MV-4-11 (cell line): Measurements from ENCODE around the gene RNF144B.
"Not testable (repeated sequence)": the region's sequence is repeated elsewhere in the genome, so short reads cannot be mapped to it uniquely, and the experiment has no call there.

Source experiments
- DNase-seq: peaks from one replicate; lab custom pipeline; 2025; lab: John Stamatoyannopoulos, UW

RNF144B gene

DNA sequence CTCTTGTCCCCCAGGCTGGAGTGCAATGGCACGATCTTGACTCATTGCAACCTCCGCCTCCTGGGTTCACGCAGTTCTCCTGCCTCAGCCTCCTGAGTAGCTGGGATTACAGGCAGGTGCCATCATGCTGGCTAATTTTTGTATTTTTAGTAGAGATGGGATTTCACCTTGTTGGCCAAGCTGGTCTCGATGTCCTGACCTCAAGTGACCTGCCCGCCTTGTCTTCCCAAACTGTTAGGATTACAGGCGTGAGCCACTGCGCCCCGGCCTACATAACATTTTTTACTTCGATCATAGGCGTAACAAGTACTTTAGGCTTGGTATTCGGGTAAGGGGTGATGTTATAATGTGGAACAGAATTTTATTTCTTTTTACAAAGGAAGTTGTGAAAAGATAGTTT, 22.5 kb downstream of the RNF144B start:
- not testable (repeated sequence) for DNase-seq

DNA sequence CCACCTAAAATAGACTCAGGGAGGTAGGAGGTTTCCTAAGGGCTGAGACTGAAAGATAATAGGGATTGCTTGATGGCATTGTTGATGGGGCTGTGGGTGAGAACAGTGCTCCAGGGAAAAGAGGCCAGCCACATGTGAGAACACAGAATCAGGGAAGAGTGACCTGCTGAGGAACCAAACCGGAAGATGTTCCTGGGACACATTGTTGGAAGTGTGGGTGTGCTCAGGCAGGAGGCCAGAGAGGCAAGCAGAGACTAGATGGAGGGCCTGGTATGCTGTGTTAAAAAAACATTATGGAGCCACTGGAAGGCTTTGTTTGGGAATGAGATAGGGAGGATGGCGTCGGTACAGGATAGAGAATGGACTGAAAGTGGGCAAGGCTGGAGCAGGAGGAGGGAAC, 23.3 kb downstream of the RNF144B start:
- DNase-seq, result no peak

DNA sequence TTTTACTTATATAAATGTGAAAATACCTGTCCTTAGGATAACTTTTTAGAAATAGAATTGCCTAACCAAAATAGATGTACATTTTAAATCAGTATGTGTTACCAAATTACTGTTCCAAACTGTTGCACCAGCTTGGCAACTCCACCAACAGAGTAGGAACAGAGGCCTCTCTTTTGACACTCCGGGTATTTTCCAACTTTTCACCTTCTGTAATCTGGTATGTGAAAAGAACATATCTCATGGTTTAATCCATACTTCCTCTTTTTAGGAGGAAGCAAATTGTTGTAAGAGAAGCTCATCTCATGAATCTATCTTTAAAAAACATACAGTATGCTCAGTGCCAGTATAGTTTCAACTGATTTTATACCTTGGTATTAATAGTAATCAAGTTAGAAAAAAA, 24.9 kb downstream of the RNF144B start:
- peak; percentile 82 for DNase-seq

DNA sequence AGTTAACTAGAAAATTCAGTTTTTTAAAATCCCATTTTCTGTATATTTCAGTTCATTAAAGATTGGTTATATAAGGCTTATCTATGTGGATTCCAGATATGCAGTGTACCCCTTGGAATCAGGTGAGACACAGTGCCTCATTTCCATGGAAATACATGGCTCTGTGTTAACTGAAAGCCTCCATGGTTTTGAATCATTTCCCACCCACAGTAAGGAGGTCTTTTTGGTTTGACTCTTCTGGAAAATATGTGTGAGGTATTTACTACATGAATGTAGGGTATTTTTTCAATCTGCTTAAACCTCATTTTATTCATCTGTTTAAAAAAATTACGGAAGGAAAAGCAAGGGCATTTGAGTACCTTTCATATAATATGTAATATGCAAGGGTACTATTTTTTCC, 25.5 kb downstream of the RNF144B start:
- DNase-seq, result no peak

DNA sequence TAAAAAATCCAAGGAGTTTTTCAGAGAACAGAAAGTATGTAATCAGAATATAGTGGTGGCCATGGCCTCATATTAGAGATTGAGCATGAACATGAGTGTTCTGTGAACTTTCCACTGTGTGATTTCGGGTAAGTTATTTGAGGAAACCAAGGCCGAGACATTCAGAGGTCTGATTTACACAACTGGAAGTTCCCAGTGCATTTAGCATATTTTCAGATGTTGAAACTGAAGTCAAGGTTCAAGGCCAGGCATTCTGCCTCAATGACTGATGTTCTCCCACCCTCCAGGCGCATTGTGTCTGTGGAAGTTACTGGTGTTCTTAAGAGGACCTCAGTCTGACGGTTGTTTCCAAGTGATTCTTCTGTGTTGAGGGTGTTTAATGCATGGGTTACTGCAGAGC, 26.2 kb downstream of the RNF144B start:
- DNase-seq, result no peak

DNA sequence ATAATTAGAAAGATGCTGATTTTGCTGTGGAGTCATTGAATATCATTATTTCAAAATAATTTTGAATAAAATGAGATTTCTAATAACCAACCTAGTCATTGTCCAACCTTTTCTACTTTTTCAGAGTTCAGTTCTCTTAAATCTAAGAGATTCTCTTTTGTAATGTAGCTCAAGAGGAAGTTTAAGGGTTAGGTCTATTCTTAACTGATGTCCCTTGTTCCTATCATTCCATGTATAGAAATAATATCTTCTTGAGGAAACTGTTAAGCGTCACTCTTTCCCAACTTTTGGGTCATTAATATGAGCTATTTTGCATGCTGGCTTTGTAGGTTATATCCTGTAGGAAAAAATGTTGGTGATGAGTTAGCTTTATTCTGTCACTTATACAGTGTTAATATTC, 27.0 kb downstream of the RNF144B start:
- DNase-seq, result no peak

DNA sequence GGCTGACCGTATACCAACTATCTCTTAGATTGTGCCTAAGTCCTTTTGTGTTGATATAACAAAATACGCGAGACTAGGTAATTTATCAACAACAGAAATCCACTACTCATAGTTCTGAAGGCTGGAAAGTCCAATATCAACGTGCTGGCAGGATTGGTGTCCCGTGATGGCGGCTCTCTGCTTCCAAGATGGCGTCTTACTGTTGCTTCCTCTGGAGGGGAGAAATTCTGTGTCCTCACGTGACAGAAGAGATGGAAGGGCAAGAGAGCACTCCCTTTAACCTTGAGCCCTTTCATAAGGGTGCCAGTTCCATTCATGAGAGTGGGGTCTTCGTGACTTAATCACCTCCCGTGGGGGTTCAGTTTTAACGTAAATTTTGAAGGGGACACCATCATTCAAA, 28.1 kb downstream of the RNF144B start:
- no peak for DNase-seq

DNA sequence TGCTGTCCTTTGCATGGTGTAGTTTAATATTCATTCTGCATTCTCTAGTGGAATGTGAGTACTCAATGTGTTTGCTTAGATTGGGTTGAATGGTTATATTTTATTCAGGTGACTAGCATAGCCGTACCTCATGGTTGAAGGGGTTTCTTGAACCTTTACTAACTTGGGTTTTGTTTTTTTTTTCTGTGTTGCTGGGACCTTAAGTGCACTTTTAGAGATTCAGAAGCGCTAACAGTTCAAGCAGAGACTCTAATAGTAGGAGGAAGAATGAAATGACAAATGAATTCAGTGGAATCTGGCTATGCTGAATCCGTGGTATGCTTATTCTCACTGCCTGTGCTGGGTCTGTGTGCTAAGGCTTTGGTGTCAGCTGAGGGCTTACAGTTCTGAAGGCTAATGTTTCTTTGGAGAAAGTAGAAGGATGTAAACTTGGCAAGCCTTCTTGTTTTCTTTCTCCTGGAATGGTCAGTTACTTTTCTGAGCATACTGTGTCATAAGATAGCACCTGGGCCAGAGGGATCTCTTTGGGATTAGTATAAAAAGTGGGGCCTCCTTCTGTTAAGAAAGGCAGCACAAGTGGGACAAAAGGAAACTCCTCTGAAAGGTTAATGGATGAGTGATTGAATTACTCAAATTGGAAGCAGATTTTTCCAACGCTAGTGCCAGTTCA, 28.7 kb downstream of the RNF144B start:
- DNase-seq, result no peak

DNA sequence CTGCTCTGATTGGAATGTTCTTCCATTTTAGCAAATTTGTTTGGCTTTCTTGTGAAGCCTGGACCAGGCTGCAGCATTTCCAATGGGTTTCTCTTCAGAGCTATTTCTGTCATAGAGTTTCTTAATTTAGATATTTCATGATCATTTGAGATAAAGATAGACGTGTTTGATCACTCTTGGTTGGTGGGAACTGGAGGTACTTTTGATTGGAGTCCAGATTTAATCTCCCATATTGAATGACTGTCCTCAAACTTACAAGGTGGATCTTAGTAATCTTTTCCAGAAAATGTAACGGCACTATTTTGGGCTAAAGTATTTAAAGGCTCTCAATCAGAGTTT, 29.2 kb downstream of the RNF144B start:
- DNase-seq, result no peak

DNA sequence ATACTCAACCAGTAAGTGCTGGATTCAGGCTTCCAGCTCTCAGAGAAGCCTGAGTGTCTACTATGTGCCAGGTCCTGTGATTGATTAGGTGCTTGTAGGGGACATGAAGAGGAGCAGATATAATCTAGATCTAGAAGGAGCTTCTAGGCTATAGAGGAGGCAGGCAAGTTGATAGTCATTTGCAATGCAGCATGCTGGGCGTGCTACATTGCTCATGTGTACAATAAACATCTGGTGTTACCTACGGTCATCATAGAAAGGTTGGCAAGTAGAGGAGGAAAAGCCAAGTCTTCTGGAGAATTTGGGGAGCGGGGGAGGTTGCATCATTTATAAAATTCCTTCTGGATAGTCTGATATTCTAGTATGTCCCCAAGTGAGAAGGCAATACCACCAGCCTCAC, 33.2 kb downstream of the RNF144B start:
- no peak for DNase-seq

DNA sequence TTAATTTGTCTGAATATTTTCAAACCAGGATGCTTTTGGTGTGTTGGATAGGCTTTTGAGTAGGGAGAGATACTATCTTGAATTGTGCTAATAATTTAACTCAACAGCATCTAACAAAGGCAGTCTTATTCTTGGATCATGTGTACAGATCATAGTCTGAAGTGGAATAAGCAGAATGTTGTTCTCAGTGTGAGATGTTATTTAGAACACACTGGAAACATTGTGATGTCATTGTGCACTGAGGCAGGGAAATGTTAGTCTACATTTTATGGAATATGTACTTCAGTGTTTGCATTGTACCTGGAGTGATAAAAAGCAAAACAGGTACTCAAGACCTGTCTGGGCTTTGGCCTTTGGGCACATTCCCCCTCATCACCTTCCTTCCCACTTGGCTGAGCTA, 35.0 kb downstream of the RNF144B start:
- DNase-seq, result no peak

DNA sequence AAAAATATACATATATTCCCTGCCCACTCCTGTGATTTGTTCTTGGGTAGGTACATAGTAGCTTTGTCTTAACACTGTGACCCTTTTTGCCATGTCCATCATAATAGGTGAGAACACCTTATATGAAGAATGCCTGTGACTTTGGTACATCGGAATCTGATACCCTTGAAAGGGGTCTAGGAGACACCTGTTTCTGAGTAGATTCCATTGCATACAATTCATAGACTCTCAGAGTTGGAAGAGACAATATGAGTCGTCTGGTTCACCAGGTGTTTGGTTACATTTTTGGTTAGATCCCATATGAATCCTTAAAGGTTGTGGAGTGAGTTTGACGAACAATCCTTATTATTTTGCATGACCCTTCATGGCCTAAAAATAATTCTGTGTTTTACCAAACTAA, 36.3 kb downstream of the RNF144B start:
- DNase-seq, result no peak

DNA sequence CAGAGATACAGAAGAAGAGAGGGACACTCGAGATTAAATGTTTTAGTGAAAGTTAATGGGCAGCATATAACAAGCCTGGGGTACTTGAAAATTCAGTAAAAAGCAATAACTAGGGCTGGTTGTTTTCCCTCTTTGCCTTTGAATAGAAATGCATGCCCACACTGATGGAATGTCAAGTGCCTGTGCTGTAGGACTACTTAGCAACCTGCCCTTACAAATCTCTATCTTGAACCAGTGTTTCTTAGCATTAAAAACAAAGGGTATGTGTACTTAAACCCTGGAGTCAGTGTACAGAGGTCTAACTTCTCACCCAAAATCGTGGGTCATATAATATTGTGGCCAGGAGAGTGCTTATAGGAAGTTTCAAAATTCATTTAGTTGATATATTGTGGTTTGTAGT, 37.1 kb downstream of the RNF144B start:
- DNase-seq, result no peak

DNA sequence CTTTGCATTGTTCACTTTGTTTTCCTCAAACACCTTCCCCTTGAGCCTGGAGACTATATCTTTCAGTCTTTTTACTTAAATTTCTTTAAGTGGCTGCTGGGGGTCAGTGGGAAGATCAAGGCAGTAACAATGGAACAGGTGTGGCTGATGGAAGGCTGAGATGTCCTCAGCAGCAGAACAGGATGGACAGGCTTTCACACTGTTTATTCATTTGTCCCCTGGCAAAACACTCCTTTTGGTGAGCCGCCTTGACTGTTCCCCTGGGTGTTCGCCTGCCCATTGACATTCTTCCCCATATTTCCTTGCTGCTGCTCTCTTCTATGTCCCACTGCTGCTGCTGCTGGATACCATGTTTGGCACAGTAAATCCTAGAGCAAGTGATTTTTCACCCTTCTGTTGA, 38.1 kb downstream of the RNF144B start:
- DNase-seq, result no peak

DNA sequence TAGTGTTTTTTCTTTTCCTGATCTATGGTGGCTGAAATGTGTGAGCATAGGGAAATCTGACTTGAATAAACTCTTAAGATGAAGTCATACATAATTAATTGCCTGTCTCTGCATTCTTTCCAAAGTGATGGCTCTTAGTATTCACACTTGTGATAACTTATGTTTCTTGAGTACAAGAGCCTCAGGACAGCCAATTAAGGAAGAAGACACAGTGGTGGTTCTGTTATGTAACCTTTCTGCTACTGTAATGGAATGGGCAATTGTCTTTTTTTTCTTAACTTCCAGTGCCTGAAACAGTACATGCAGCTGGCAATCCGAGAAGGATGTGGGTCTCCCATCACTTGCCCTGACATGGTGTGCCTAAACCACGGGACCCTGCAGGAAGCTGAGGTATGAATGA, 40.1 kb downstream of the RNF144B start:
- DNase-seq, result no peak

DNA sequence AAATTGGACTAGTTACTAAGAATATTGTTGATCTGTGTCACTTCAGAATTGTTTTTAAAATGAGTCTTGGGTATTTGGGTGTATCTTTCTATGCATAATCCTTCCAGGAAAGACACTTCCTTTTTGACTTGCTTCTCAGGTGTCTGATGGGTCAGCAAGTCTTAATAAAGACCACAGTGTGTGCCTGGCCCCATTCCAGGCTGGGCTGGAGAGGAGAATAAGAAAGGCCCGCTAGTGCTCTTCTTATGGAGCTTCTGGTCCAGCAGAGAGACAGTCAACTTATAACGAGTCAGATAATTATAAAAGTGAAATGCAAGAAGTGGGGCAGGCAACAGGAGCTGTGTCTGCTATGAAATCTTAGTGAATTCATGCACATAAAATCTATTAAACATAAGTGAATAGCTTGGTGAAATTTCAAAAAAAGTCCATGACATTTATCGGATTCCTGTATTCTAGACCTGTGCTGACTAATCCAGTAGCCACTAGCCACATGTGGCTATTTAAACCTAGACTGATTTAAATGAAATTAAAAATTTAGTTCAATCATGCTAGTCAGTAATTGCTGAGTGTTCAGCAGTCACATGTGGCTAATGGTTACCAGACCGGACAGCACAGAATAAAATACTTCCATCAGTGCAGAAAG, 42.6 kb downstream of the RNF144B start:
- DNase-seq, result no peak

DNA sequence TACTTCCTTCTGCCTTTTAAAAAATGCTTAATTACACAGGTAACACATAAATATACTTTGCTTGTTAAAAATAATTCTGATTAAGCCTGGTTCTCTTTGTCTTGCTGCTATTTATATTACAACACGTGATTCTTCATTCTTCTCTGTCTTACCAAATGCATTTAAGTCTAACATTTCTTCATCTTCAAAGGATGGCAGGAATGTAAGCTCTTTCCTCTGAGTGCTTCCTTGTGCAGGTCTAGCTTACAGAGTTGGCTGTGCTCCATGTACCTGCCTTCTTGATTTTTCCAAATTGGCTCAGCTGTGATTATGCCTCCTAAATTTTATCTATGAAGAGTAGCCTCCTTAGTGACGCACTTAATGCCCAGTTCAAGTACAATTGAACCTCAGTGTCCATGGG, 44.4 kb downstream of the RNF144B start:
- no peak for DNase-seq

DNA sequence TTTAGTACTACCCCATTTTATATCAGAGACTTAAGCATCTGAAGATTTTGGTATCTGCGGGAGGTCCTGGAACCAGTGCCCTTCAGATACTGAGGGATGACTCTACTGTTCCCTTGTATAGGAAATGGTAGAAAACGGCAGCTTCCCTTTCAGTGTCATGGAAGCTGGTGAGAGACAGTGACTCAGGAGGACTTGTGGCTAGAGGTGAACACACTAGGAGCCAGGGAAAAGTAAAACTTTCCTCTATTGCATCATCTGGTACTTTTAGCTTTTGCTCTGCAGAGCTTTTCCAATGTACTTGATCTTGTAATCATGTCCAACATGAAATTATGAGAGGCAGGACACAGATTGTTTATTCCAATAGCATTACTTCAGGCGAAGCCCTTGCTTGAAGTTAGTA, 45.0 kb downstream of the RNF144B start:
- no peak for DNase-seq

DNA sequence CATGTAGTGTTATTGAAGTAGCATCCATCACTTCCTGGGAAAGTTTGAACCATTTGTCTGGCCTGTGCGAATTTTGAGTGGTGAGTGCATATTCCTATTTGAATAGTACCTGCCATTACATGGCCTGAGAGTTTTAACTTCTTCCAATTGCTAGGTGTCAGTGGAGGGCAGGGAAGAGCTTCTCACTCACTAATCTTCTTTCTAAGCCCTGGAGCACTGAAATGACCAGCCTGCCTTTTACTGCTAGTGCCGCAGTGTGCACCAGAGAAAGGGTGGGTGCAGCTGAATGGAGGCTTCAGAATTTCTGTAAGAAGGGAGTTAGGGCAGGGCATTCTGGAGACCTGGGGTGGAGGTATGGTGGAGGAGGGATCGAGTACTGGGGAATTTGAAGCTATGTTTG, 45.5 kb downstream of the RNF144B start:
- DNase-seq, result no peak

DNA sequence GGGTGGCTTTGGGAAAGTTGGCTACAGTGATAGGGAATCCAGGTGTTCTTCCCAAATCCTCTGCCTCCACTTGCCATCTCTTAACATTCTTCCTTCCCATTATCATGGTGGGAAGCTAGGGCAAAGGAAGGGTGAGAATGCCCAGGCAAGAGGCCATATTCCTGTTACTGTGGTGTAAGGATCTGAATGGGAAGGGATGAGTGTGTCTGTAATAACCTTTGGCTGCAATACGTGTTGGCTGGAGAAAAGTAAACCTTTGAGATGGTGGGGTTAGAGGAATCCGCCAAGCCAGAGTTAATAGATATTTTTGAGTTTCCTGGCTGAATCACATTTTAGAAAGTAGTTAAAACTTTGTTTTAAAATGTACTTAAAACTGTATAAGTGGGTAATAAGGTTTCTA, 45.9 kb downstream of the RNF144B start:
- DNase-seq, result no peak

DNA sequence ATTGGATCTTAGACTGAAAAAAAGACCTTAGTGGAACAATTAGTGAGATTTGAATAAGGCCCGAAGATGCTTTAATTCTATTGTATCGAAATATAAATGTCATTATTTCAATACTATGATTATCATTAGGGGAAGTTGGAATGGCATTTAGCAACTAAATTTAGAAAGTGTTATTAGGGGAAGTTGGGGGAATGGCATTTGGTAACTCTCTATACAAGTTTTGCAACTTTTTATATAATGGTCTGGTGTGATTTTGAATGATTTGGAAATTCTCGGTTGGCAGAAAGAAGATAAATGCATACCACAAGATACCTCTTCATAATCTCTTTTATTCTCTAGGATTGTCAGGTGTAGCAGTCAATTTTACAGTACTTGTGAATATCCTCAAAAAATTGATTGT, 49.2 kb downstream of the RNF144B start:
- DNase-seq, result peak; percentile 14

DNA sequence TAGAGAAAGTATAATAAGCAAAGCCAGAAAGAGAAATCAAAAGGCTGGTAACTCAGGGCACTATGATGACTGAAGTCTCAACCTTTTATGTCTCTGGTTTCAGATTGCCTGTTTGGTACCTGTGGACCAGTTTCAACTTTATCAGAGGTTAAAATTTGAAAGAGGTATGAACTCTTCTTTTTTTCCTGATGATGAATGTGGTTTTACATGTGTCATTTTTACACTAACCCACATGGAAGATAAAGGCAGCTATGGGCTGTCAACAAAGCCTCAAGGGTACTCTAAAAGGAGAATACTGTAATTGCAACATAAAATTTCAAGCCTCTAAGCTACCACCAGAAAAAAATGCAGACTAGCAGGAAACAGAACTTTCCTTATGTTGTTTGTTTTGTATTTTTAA, 52.4 kb downstream of the RNF144B start:
- no peak for DNase-seq

DNA sequence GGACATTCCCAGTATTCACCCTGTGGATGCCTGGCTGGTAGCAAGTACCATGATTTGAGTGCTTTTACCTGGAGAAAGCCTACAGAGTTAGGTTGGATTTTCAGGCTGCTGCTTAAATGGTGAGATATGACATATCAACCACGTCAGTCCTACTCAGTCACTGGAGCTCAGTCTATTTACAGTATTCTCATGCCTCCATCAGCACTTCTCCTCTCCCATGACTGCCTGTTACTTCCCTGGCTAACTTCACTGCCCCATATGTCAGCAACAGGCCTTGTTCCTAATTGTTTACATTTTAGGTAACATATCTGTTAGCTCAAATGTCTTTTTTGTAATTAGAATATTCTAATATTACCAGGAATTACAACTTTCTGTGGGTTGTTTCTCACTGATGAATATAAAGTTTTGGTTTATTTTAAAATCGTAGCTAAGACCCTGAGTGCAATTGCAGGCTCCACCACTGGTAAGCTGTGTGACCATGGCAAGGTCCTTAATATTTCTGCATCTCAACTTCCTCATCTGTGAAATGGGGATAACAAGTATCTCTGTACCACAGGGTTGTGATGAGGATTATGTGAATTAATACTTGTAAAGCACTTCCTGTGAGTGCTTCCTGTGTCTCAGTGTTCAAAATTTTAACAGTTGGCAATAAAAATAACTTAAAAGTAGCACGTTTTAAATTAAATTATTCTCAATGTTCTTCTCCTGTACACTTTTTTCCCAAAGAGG, 54.3 kb downstream of the RNF144B start:
- no peak for DNase-seq

DNA sequence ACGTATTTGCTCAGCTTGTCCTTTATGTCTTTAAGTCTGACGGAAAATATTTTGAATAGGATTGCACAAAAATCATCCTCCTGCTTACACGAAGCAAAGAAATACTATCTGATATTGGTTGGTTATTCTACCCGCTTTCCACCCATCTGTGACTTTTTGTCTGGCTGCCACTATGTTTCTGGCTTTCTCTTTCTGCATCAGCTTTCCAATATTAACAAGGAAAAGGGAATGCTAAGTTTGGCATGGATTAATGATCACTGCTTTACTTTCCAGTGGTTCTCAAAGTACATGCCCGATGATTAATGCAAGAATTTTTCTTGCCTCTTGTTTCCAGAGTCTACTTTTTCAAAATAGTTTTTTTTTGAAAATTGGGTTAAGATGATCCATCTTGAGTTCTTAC, 57.0 kb downstream of the RNF144B start:
- DNase-seq, result no peak
